Hematopoietic multipotent progenitor cell treated with erythropoietin and hydrocortisone succinate and interleukin-3 and kit ligand, for 17 days (in vitro differentiated cells): Measurements from ENCODE around the gene DDX24.

ENCODE experiments used
- DNase-seq: peaks from one replicate; pipeline ENCODE4 v3.0.0-alpha.2; 2015; ENCODE audit warnings: low spot score

DDX24 gene

DNA sequence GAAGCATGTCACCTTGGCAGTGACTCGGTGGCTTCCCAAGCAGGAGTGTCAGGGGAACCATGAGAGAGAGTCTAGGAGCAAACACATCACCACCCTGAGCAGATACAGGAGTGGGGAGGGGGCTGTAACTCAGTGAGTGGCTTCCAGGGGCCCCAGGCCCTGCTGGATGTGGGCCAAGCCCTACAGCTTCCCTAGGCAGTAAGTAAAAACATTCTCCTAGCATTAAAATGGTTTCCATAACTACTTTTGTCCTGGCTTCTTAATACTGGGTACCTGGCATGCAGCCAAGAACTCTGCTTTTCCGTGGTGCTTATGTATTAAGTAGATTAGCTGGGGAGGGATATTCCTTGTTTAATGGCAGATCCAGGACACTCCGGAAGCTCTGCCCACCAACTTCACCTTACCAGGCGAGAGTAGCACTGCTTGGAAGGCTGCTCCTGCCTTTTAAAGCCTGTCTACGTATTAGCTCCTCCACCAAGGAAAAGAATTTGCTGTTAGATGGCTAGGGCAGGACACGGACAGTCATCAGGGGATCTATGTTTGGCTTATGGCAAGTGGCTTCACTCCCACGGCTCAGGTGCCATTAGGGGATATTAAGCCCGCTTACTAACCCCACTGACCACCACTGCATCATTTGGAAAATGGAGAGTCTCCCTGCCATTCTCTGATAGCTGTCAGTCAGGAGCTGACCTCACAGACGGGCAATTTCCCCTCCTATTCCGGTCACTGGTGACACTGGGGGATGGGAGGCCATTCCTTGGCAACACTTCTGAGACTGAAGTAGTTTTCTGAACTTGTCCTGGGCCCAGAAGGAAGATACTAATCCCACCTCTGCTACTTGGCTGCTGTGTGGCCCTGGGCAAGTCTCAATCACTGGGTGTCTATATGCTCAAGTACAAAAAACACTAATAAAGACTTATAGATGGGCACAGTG is 32.0 kb downstream of the DDX24 start:
- no peak for DNase-seq

DNA sequence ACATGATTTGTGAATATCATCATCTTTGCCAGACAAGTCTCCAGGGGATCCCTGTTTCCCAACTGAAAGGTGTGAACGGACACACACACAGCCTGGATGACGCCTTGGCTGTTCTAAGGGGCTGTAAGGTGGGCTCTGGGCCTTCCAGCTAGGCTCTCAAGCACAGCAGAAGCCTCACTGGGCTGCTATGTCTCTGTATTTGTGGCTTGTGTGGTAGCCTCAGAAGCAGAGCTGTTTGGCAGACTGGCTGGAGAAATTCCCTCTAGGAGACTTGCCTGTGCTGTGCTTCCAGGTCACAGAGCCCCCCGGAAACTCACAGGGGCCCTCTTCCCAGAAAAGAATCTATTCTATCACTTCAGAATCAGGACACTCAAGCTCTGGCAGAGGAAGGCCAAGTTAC is 33.4 kb downstream of the DDX24 start:
- no peak for DNase-seq

DNA sequence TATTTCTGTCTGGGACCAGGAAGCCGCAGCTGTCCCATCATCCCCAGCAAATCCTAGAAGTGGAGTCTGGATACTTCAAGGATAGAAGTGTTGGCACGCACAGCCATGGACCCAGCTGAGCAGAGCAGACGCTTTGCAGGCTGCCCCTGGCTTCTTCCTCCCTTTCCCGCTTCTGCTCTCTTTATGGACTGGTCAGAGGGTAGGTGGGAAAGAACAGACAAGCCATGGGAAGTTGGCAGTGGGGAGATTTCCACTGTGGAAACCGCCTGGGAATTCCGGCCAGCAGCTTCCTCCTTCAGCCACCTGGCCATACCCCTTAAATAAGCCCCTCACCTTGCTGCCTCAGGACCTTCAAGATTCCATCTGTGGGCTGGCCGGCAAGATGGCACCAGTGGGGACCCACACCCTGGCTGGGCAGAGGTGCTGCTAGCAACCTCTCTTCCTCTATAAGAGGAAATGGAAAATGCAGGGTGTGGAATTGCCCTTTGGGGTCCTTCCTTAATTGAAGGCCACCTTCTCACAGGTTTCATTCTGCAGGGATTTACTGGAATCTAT is 34.2 kb downstream of the DDX24 start:
- no peak for DNase-seq

DNA sequence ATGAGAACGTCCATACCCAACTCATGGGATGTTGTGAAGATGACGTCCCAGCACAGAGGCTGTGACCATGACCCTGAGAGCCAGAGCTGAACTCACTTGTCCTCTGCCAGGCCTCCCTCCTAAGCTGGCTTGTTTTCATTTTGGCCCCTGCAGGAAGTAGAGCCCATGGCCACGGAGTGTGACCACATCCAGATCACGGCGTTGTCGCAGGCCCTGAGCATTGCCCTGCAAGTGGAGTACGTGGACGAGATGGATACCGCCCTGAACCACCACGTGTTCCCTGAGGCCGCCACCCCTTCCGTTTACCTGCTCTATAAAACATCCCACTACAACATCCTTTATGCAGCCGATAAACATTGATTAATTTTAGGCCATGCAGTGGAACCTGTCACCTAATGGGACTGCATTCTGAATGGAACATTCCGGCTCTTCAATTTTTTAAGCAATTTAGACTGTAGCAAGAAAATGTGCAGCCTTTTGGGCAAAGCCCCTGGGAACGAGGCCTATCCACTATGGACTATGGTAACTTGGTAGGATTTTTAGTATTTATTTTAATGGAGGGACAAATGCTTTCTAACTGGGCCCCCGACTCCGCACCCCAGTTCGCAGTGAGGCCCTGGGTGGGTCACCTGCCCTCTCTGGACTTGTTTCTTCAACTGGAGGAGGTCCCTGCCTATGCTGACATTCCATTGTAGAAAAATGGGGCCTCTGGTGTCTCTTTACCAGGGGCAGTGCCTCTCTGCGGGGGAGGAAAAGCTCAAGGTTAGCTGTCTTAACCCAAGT is 35.2 kb downstream of the DDX24 start:
- no peak for DNase-seq

DNA sequence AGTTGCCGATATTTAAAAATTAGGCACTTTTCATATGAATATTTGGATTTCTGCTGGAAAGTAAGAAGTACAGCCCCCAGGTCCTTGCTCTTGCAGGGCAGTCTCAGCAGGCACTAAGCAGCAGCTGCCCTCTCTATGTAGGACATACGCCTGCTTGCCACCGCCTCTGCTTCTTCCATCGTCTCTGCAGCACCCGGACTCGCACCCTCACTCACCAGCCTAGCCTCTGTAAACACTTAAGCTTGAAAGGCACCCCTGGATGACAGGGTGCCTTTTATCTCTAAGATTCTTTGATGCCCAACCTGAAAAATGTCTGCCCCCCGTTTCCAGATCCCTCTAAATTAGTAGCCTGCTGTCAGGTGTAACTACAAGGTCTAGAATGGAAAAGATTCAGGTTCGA is 35.9 kb downstream of the DDX24 start:
- DNase-seq, result no peak

DNA sequence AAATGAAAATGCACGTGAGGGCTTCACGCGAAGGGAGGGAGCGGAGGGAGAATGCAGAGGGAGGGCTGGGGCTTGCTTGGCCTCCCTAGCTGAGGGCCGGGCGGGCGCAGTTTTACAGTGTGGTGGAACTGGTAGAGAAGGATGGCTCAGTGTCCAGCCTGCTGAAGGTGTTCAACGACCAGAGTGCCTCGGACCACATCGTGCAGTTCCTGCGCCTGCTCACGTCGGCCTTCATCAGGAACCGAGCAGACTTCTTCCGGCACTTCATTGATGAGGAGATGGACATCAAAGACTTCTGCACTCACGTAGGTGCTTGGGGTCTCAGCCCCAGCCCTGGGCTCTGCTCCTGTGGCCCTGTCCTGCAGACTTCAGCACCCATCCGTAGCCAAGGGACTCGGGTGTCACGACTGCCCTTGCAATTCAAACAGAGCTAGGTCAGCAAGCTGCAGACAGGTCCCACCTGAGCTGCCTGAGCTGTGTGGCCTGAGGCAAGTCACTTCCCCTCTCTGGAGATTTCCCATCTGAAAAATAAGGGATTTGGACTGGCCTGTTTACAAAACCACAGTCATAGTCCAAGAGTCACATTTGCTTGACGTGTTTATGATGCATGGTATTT is 36.4 kb downstream of the DDX24 start:
- no peak for DNase-seq

DNA sequence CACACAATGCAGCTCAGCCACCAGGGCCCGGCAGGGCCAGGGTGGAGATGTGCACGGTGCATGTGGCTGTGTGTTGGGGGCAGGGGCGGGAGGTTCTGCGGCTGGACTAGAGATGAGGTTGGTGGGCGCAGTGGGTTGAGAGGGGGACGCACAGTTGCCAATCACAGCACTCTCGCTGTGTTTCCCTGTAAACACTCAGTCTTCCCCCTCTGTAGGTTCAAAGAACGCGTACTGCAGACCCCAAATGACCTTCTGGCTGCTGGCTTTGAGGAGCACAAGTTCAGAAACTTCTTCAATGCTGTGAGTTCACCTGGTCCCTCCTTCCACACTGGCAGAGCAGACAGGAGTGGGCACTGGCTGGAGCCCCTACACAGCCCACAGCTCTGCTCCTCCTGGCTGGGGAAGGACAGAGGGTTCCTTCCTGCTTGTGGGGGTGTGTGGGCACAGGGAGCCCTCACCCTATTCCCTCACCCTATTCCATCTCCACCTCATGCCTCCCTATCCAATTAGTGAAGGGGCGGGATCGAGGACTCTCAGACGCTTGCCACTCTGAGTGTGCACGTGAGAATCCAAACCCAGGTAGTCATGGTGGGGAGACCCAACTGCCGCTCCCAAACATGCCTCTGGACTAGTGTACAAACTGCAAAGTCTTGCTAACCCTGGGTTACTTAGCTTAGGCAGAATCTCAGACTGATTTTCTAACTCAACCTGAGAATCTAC is 37.1 kb downstream of the DDX24 start:
- DNase-seq, result no peak

DNA sequence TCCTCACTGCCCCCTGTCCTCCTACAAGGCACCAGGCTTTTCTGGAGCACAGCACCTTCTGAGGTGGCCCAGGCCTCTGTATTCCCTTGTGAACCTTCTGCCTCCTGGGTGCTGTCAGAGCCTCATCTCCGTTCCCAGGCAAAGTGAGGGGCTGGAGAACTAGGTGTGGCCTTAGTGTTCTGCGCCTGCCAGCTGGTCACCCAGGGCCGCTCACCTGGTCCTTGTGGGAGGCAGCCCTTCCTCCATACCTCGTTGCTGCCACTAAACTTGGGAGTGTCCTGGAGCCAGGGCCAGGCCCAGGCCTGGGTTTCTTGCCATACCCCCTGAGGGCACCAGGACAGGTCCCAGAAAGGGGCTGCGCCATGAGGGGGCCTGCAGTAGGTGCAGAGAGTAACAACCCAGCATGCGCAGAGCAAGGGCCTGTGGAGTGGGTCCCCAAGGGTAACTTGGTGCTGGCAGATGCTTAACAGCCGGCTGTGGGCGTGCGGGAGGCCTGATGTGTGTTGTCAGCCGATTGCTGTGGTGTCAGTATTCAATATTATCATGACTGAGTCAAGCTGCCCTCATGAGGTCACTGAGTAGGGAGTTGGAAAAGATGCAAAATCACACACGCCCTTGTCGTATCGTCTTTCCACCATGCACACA is 37.8 kb downstream of the DDX24 start:
- no peak for DNase-seq

DNA sequence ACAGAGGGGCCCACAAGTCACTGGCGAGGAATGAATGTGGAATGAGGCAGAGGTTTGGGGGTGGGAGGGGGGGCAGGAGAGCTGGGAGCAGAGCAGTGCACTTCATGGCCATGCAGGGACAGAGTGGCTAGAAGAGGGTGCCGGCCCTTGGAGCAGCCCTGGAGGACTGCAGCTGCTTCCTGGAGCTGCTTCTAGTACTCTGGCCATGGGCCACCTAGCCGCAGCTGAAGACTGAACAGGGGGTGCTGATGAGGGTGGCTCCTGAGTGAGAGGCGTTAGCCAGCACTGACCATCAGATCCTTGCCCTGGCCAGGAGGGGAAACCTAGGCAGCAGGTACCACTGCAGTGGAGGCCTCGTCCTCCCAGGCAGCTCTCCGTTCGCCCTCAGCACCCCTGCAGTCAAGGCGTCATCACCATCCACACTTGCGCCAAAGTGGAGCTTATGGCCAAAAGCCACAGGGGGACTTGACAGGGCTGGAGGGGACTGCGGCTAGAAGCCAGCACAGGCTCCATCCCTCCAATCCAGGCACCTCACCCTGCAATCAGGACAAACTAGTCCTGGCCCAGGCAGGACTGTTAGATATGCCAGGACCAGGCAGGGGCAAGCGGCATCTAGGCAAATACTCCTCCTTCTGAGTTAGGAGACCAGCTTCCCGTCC is 38.4 kb downstream of the DDX24 start:
- DNase-seq, result no peak

DNA sequence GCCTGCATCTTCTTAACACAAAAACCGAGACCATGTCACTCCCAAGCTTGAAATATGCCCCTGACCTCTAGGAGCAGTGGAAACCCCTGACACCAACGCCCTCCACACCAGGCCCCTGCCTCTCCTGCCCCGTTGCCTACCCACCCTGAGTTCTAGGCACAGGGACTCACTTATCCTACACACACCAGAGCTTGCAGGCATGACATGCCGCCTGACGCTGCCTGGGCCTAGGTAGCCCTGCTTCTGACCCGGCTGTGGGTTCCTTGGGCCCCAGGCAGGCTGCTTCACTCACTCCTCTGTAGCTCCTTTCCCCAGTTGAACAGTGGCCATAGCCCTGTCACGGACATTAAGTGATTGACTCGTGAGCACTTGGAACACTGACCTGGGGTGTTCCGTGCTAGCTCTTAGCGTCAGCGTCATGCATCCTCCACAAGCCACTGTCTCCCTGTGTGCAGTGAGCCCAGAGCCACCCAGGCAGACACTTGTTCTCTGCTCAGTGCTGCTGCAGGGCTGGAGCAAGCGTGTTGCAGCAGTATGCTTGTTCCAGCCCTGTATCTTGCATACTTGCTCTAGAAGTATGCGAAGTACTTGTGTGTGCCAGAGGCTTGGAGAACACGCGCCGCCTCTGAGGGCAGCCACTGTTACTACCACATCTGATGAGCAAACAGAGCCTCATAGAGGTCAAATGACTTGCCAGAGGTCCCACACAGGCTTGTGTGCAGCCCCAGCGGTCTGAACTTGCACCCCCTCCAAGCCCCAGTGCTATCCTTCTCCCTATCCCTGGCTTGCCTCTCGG is 39.3 kb downstream of the DDX24 start:
- DNase-seq, result no peak

DNA sequence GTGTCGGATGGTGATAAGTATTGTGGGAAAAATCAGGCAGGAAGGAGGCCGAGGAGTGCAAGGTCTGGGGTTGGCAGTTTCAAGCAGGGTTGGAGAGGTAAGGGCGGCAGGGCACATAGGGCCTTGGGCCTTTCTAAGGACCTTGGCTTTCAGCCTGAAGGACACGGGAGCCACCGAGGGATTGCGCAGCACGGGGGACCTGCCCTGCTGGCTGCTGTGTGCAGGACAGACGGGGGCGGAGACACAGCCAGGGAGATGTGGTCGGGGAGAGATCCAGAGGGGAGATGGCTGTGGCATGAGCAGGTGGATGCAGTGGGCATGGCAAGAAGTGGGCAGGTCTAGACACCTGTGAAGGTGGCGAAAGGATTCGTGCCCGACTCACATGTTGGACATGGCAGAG is 40.2 kb downstream of the DDX24 start:
- no peak for DNase-seq

DNA sequence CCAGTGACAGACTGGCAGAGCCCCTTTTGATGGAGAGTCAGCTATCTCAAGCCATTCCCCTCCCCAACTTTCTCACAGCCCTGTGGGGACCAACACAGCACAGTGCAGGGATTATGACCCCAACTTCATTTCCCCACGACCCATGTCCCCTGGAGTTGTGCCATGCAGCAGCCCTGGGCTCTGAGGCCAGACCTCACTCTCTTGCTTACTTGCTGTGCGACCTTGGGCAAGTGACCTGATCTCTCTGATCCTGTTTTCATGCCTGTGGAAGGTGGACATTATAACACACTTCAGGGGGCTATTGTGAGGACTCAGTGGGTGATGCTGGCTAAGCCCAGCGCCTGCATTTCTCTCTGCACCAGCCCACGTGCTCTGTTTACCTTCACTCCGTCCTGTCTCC is 40.8 kb downstream of the DDX24 start:
- DNase-seq, result no peak

DNA sequence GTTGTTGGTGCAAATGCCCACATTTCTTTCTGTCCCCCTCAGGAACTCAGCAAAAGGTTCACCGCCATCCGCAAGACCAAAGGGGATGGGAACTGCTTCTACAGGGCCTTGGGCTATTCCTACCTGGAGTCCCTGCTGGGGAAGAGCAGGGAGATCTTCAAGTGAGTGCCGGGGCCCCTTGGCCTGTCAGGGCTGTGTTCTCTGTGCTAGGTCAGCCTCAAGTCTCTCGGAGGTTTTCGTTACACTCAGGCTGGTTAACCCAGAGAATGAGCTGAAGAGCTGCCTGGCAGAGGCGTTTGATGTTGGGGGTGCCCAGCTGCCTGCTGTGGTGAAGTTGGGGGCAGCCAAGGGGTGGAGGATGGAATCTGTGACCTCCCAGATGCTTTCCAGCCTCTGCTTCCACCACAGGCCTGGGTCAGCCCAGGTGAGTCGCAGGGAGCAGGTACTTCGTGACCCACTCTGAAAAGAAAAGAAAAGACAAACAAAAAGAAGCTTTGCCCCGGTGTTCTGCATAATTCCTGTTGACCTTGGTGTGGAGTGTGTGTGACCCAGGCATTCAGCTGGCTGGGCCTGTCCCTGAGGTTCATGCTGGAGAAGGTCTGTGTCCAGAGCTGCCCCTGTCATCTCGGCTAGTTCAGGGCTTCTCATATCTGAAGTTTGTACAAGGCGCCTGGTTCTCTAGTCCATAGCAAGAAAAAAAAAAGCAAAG is 41.9 kb downstream of the DDX24 start:
- DNase-seq, result no peak

DNA sequence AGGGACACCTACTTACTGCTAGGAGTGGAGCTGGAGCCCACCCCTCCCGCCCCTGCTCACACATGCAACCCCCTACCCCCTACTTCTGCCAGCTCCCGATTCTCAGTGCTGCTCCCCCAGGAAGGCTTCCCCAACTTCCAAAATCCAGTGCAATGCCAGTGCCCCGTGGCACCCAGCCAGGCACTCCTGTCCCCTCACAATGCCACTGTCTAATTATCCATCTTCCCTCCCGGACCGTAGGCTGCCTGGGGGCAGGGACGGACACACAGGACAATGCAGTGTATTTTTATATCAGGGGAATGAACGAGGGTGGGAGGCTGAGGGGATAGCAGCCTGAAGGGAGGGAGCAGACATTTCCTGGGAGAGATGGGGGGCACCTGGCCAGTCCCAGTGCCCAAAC is 42.5 kb downstream of the DDX24 start:
- DNase-seq, result no peak

DNA sequence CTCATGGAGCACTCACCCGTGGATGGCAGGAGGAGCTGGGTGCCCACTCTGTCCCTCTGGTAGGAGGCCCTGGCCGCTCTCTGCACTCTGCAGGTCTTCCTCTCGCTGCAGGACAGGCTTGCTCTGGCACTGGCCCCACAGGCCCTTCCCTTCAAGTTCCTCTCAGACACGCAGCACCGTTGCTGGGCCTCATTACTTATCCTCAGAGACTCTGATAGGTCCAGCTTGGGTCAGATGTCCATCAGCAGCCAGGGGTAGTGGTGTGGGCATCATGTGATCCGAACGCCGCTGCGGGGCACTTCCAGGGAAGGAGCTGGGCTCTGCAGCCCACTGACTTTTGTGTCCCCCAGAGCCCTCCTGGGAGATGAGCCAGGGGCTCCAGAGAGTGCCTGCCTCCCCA is 43.0 kb downstream of the DDX24 start:
- DNase-seq, result no peak

DNA sequence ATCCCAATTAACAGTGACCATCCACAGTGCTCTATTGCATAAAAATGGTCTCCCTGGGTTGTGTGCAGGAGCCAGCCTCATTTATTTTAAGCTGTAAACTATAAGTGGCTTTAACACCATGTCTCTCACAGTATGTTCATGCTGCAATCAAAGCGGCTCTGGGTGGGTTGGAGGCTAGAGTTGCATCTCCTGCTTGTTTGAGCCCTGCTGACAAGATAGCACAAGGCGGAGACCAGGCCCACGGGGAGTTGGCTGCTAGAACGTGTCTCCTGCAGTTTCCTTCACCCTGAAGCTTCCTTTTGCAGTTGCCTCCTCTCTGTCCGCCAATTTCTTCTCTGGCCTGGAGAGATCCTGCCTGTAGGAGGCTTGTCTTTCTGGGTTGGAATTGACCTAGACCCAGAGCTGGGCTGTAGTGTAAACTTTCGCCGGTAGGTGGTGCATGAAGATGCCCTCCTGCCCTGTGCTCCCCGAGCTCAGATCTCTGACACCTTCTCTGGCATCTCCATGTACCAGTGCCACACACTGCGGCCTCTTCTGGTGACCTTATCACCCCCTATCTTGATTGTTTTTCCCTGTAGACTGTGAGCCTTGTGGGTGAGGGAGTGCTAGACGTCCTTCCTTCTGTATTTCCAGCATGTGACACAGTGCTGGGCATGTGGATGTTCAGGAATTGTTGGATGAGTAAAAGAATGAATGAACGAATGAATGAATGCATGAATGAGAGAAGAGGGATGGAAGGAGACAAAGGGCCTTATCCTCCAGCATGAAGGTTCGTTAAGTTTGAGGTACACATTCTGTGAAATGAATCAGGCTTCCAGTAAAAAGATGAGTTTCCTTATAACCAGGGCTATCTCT is 44.5 kb downstream of the DDX24 start:
- peak; percentile 70 for DNase-seq

DNA sequence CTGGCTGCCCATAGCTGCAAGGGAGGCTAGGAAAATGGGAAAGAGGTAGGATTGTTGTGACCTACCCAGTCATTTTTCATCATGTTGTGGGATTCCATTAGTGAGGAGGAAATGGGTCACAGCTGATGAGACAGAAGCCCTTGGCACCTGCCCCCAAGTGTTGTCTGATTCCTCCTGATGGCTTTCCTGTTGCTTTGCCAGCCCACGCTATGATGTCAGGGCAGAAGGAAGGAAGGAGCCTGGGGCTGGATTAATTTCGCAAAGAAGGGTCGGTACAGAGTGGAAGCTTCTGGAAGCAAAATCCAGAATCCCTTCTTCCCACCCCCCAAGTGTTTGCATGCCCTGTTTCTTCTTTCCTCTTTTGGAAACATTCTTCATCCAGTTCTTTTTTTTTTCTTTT is 46.1 kb downstream of the DDX24 start:
- DNase-seq, result no peak

DNA sequence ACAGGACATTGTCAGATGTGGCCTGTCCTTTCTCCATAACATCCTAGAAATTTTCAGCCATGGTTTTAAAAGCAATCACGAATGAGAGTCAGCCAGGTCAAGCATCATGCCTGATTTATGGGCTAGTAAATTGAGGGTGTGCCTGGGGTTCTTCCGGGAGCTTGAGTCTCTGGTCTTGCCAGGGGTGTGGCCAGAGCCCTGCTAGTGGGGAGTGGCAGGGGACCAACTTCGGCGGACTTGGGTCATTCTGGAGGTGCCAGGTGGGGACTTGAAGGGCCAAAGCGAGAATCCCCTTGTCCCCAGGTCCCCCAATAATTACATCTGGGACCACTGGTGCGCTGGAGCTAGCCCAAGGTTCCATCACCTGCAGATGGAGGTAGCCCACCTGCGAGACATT is 49.1 kb downstream of the DDX24 start:
- DNase-seq, result no peak
